GM18505 (cell line): ENCODE results near the gene GDA.
A peak's percentile ranks its signal among the peaks of the same experiment; 100 is the strongest.

Experiments used
- ATAC-seq: cut with Tn5 transposase; IDR thresholded peaks from one replicate; pipeline ENCODE4 v1.9.1; 2021; ENCODE audit not compliant: unreplicated experiment
- POLR2A ChIP-seq: IDR thresholded peaks from 4 replicates; pipeline ENCODE4 v1.6.1; 2011; ENCODE audit warnings: borderline replicate concordance; ENCODE audit not compliant: insufficient read depth, insufficient read length; ENCODE audit errors: extremely low read depth

GDA gene

GRCh38 chr9:72165326-72165725, 16.1 kb downstream of the GDA start:
- no peak for TF ChIP-seq POLR2A
- no peak for ATAC-seq

GRCh38 chr9:72165821-72166547, 16.7 kb downstream of the GDA start:
- TF ChIP-seq POLR2A: no peak
- ATAC-seq: no peak

- TF ChIP-seq POLR2A: no peak
- ATAC-seq: no peak
These were observed 18.8 kb downstream of the GDA start for GRCh38 chr9:72168075-72168474.

- TF ChIP-seq POLR2A: no peak
- ATAC-seq: no peak
These were observed 19.9 kb downstream of the GDA start for GRCh38 chr9:72169178-72169577.

GRCh38 chr9:72173080-72173479, 23.8 kb downstream of the GDA start:
- ATAC-seq: no peak
- no peak for TF ChIP-seq POLR2A

GRCh38 chr9:72185561-72185960, 36.3 kb downstream of the GDA start:
- ATAC-seq: no peak
- no peak for TF ChIP-seq POLR2A

GRCh38 chr9:72187121-72187695, 38.0 kb downstream of the GDA start:
- ATAC-seq: no peak
- TF ChIP-seq POLR2A: no peak

GRCh38 chr9:72188232-72188631, 39.0 kb downstream of the GDA start:
- ATAC-seq: no peak

GRCh38 chr9:72193478-72193881, 44.2 kb downstream of the GDA start:
- ATAC-seq: peak; percentile 82
- no peak for TF ChIP-seq POLR2A

More at GRCh38 chr9:72188232-72188631, 39.0 kb downstream of the GDA start:
- TF ChIP-seq POLR2A: no peak

- TF ChIP-seq POLR2A: no peak
- no peak for ATAC-seq
These were observed 50.0 kb downstream of the GDA start for GRCh38 chr9:72199238-72199637.

GRCh38 chr9:72200452-72200851, 51.2 kb downstream of the GDA start:
- no peak for TF ChIP-seq POLR2A
- ATAC-seq: no peak

- no peak for ATAC-seq
- TF ChIP-seq POLR2A: no peak
These were observed 52.8 kb downstream of the GDA start for GRCh38 chr9:72202009-72202408.

GRCh38 chr9:72203205-72203803, 54.1 kb downstream of the GDA start:
- ATAC-seq: no peak
- TF ChIP-seq POLR2A: no peak

GRCh38 chr9:72204062-72204461, 54.8 kb downstream of the GDA start:
- no peak for TF ChIP-seq POLR2A
- ATAC-seq: no peak
